ENCODE measurements around the gene RERE.
"Not testable (repeated sequence)": the region's sequence is repeated elsewhere in the genome, so short reads cannot be mapped to it uniquely, and the experiment has no call there.

RERE gene

DNA sequence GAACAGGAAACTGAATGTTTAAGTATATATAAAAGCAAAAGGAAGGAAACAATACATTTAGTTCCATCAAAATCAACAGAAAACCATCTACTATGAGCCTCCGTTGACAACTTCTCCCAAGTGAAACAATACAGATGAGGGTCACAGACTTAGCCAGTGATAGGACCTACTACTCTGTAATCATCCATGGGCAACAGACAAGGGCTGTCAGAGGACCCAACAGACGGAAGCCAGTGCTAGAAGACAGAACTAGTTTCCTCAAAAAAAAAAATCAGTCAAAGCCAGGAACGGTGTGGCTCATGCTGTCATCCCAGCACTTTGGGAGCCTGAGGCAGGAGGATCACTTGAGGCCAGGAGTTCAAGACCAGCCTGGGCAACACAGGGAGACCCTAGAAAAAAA lies 20.6 kb downstream of the RERE start:
- no peak for DNase-seq

DNA sequence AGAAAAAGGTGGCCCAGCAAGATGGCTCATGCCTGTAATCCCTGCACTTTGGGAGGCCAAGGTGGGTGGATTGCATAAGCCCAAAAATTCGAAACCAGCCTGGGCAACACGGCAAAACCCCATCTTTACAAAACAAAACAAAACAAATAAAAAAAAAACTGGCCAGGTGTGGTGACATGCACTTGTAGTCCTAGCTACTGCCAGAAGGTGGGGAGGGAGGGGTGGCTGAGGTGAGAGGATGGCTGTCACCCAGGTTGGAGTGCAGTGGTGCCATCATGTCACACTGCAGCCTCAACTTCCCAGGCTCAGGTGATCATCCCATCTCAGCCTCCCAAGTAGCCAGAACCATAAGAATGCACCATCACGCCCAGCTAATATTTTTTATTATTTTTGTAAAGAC lies 22.8 kb downstream of the RERE start:
- DNase-seq = no peak

DNA sequence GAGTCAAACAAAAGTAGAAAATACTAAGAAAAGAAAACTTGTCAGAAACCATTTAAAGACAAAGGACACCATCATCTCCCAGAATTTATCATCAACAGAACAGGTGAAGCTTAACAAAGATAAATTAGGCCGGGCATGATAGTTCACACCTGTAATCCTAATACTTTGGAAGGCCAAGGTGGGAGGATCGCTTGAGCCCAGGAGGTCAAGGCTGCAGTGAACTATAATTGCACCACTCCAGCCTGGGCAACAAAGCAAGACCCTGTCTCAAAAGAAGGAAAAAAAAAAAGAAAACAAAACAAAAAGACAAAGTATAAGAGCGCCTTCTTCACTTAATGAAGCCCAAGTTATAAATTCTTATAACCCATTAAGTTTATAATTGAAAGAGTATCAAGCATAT lies 25.6 kb downstream of the RERE start:
- DNase-seq = no peak

DNA sequence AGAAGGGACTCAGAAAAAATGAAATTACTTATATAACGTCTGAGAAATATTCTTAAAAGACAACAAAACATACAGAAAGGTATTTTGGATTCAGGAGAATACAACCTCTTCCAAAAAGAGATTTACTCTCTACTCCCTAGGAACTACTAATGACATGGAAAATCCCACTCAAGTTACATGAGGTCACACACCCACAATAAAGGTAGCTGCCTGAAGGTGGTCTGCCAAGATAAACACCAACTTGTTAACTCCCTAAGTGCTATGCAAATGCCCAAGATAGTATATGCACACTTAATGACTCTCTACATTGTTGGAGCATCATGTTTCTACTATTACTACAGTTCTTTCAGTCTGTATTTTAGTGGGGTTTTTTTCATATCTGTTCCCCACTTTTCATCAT lies 26.5 kb downstream of the RERE start:
- no peak for DNase-seq

DNA sequence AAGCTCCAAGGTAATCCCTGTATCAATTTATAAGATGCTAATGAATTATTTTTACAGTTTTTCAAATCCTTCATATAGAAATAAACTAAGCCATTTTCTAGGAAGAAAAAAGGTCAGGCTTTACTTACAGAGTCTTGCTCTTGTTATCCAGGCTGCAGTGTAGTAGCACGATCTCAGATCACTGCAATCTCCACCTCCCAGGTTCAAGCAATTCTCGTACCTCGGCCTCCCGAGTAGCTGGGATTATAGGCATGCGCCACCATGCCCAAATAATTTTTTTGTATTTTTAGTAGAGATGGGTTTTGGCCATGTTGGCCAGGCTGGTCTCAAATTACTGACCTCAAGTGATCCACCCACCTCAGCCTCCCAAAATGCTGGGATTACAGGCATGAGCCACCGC lies 27.0 kb downstream of the RERE start:
- no peak for DNase-seq

DNA sequence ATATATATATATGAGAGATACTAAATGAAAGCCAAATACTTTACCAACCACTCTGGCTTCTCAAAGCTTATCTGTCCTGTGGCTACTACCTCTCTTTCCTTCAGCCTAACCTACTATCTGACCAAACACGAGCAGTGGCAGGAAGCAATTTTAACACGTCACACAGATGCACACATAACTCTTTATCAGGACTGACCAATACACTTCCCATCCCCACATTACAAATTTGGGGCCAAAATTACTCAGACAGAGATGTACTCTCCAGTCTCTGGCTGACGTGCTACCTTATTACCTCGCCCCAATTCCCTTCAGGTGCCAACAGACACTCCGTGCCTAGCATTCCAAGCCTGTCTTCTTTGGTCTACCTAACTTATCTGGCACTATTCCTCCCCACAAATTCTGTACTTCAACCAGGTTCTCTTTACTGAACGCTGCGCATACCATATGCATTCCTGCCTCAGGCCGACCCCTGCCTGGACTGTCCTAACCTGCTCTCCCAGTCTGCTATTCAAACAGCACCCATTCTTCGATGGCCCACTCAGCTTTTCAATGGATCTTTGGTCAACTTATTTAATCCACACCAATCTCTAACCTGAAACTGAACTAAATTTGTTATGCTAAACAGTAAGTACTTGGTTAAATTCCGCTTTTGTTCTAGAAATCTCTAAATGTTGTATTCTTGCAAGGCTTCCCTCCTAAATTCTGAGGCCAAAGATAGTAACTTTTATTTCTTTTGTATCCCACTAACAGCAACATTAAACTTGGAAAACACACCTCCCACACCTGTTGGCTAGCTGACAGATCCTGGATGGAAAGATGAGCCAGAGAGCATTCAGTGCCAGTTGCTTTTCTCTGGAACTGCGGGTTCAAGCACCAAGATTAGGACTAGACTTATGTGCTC lies 27.9 kb downstream of the RERE start:
- no peak for DNase-seq

DNA sequence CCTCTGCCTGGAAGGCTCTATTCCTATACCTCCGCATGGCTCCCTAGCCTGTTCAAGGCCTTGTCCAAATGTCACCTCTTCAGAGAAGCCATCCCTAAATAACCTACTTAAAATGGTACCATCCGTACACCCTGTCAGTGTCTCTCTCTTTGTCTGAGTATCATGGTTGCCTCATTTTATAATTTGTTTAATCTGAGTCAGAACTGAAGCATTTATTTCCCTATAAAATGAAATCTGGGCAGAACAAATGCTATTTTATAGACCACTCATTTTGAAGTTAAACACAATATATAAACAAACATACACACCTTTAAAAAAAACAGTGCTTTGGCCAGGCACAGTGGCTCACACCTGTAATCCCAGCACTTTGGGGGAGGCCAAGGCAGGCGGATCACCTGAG lies 30.2 kb downstream of the RERE start:
- DNase-seq = no peak

DNA sequence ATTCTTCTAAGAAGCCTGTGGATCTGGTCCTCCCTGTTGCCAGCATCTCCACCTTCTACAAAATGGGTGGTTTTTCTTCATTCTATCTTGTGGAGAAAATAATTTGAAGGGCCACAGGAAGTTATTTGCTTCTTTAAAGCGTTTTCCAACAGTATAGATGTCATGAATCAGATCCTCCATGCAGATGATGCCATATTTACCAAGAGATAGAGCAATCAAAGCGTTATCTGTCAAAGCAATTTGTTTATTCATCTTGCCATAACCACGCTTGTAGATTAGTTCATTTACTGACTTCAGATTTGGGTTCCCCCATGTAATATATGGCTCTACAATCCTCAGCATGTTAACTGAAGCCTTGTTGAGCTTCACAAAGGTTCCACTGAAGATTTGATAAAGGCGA lies 31.2 kb downstream of the RERE start:
- DNase-seq = not testable (repeated sequence)

DNA sequence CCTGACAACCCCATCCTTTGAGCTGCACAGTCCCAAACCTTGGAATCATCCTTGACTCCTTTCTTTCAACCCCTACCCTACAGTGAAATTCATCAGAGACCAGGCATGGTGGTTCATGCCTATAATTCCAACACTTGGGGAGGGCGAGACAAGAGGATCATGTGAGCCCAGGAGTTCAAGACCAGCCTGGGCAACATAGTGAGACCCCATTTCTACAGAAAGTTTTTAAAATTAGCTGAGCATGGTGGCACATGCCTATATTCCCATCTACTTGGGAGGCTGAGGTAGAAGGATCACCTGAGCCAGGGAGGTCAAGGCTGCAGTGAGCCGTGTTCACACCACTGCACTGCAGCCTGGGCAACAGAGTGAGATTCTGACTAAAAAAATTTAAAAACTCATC lies 34.5 kb downstream of the RERE start:
- DNase-seq = no peak

DNA sequence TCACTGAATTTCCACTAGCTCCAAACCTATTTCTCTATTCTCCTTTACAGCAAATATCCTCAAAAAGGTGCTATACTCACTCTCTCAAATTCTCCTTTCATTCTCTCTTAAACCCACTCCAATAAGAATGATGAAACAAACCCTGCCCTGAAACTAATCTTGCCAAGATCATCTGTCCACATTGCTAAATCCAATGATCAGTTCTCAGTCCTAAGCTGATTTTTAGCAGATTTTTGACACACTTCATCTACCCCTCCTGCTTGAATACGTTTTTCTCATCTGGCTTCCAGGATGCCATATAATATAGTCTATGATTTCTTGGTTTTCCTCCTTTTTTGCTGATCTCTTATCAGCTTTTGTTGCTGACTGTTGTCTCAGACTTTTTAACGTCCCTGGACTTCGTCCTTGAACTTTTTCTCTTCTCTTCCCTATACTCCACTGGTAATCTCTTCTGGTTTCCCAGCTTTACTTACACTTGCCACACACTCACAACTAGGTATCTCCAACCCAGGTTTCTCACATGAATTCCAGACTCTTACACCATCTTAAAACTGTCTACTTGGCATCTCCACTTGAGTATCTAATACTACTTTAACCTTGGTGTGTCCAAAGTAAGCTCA lies 35.3 kb downstream of the RERE start:
- no peak for DNase-seq

DNA sequence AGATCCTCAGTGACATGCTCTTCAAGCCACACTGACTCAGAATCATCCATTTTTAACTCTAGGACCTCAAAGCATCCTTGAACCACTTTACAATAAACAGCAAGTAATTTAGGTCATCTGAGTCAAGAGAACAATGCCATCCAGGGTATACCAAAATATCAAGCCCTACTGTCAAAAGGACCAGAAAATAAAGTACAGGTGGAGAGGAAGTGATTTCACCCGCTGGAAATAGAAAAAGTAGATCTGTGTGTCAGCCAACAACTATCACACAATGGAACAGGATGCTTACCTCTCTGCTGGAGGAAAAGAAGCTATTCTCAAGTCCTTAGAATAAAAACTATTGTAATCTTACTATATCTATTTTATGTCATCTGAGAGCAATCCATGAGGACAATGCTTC lies 37.0 kb downstream of the RERE start:
- DNase-seq = no peak

DNA sequence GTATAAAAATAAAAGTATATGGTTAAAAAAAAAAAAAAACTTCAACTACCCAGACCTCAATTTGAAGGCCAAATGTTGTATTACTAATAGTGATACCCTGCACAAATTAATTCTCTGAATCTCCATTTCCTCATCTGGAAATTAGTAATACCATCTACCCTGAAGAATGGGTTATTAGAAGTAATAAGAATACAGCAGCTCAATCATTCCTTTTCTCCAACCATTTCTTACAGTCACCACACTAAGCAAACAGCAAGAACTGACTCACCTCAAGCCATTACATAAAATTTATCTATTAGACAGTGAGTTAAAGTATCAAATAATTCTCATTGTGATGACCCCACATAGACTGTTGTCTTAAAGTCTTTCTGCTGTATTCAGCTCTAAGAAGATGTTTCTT lies 39.6 kb downstream of the RERE start:
- no peak for DNase-seq

DNA sequence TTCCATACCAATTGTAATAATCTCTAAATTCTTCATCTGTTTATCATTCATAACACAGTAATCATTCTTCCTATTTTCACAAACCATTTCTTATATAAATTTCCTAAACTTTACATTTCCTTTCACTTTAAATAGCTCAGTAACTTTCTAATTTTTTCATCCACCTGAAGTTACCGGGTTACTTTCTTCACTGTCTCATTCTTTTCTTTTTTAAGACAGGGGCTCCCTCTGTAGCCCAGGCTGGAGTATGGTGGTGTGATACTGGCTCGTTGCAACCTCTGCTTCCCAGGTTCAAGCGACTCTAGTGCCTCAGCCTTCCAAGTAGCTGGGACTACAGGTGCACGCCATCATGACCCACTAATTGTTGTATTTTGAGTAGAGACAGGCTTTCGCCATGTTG lies 41.3 kb downstream of the RERE start:
- DNase-seq = no peak

DNA sequence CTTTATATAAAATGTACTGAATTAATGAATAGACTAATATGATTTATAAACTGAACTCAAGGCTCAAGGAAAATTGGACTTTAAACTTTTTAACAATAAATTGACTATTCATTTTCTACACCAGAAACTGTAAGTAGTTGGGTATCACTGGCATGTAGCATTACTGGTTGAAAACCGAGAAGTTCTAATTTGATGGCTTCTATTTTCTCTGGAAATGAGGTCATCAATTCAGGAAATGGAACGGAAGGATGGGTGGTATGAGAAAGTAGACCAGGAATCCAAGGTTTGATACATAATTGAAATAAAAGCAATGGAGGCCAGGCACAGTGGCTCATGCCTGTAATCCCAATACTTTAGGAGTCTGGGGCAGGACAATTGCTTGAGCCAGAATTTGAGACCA lies 50.4 kb downstream of the RERE start:
- no peak for DNase-seq

DNA sequence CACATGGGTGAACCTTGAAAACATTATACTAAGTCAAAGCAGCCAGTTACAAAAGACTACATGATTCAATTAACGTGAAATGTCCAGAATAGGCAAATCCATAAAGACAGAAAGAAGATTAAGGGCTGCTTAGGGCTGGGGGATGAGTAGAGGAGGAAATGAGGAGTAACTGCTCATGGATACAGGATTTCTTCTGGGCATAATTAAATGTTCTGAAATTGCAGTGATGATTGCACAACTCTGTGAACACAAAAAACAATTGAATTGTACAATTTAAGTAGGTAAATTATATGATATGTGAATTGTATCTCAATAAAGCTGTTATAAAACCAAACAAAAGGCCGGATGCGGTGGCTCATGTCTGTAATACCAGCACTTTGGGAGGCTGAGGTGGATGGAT lies 52.2 kb downstream of the RERE start:
- no peak for DNase-seq

DNA sequence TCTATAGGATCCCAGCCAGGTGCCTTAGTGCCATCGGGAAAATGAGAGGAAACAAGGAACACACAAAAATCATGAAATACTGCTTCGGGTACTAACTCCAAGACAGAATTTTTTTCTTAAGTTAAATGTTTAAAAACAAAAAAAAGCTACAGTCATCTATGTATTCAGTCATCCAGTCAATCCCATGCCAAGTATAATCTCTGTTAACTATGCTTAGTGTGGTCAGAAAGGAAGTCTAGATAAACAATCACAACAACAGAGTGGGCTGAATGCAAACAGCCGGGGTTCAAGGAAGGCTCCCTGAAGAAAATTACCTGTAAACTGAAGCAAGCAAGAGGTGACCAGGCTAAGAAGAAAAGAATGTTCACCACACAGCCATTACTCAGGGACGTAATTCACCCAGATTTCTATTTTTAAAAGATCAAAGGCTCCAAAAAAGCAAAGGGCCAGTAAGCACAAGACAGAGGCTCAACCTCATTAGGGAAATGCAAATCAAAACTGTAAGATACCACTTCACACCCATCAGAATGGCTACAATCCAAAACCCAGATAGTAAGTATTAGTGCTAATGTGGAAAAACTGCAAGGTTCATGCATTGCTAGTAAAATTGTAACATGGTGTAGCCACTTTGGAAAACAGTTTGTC lies 53.0 kb downstream of the RERE start:
- no peak for DNase-seq

DNA sequence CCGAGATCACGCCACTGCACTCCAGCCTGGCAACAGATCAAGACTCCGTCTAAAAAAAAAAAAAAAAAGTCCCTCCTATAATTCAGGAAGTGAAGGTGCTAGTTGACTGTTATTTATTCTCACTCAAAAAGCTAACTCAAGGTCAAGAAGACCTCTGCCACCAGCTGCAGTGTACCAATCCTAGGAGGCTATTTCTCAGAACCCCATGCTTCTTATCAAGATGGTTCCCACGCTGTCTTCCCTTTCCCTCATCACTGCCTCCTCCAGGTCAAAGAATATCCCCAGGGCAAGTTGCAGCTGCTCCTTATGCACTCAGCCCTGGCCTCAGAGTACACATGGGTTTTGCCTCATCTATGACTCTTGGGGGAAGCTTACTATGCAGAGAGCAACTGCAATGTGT lies 53.6 kb downstream of the RERE start:
- no peak for DNase-seq

DNA sequence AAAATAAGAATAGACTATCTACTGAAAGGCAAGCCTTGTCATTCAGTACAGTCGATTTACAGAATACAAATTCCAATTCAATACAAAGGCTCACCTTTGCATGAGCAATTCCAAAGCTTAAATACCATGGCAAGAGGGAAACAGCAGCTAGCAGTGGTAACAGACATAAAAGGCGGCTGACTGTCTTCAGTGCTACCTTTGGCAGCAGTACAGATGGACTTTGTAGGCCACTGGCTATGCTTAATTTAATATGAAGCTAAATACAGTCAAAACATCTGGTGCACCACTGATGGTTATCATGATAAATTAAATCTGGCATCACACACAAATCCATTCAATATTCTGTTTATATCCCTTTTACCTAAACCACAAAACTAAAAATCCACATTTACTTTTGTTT lies 62.4 kb downstream of the RERE start:
- DNase-seq = no peak

DNA sequence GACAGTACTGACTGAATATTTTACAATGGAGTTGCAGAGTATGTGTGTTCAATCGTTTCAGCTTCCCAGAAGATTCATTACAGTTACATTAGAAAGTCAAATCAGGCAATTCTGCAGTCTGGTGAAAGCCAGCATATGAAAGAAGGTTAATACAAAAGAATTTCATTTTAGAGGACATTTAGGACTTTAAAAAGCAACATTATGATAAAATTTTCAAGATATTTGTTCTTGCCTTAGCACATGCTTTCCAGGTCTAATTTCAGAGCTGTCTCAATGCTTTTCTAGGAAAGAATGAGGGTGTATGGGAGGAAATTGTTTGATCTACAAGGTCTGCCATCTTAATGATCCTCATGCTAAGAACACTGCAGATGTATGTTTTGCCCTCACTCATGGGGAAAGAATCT lies 63.2 kb downstream of the RERE start:
- DNase-seq = no peak

DNA sequence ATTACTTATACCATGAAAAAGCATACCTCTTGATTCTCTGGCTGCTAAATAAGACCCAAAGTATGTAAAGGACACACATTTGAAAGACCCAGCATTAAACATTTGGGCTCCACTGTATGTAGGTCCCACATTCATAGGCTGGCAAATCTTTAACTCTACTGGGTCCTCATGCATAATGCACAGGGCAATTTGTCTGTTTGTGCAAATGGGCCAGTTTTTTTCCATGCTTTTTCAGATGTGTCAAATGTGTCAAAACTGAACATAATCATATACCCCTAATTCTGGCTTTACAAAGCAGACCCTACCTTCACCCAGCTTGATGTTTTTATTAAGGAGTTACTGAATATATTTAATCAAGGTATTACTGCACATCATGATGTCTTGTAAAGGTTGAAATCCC lies 63.7 kb downstream of the RERE start:
- DNase-seq = no peak

DNA sequence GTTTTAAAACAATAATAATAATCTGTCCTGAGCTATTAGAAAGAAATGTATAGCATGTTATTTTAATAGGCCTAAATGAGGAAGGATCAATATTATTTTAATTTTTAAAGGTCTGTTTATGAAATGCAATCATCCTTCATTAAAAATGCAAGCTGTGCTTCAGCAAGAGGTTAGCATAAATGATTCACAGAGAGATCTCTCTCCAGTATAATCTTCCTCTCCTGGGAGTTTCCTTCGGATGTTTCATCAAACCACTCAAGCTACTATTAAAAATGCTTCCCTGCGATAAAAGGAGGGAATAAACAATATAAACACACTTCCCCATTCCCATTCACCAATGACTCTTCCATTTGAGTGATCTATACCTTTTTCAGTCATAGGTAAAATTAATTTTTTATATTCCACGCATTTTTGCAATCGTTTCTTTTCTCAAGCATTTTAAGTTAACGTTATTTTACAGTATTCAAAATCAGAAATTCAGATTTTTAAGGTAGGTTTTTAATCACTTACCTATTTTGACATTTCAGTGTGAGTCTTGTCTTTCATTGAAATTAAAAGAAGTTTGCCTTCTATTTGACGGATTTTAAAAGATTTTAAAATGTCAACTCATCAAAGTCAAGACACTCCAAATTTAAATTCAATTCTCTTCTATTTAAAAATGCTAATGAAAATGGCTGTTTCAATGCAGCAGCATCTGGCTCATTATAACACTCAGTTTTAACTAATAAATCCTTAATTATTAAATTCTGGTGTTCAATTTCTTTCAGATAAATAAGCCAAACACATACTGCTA lies 64.3 kb downstream of the RERE start:
- DNase-seq = no peak

DNA sequence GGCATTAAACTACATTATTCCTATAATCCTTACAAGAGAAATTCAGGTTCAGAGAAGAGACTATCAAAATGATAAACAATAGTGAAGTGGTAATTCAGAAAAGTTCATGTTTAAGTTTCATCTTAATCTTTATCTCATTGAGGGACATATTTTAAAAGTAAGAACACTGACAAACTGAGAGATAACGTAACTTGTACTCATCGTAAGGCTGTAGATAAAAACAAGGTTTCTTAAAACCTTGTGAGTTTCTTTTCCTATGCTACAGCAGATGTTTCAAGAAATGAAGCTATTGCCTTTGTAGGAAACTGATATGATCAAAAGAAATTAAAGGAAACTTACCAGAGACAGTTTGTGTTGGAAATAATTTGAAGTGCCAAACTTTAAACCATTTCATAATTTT lies 65.0 kb downstream of the RERE start:
- no peak for DNase-seq

DNA sequence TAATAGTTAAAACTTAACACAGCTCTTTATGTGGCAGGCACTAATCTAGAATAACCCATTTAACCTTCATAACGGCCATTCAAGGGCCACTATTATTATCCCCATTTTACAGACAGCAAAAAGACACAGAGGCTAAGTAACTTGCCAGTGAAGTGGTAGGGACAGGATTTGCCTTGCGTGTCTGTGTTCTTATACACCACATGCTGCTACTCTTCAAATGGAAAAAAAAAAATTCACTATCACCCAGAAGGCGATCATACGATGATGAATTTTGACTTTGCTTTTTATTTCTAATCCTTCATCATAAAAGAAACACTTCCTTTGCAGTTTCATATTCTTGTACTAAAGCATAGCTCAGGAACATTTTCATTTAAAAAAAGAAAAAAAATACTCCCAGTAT lies 65.5 kb downstream of the RERE start:
- no peak for DNase-seq

Data from activated naive CD4-positive, alpha-beta T cell treated with anti-CD3 and anti-CD28 coated beads, Interleukin-2, amount 50 U/mL, for 16 hours (primary cell).